Measurements from ENCODE around the gene TAP2. TPM values are rescaled to one million over a fixed set of nuclear protein-coding genes. Genes with fewer than 3 reads are reported as not detected.
A peak's percentile ranks its signal among the peaks of the same experiment; 100 is the strongest.

The TAP2 gene
- total RNA-seq, 1 donor: 45.0 TPM

- Histone ChIP-seq H3K27me3 (ENCODE audit: insufficient read depth, low read length) (no peaks in the 10 kb centered on the region), H3K9me3 (ENCODE audit: low read depth, low read length) (no peaks in the 10 kb centered on the region), H3K4me1 (ENCODE audit: insufficient read depth, low read length) (peaks cover 41% of the 10 kb centered on the region), H3K4me3 (ENCODE audit: low read length) (no peak overlapping the region)
These were observed 24.2 kb upstream of the TAP2 start for GRCh38 chr6:32862725-32863124.

- no peak overlapping the region for H3K4me3 ChIP-seq (ENCODE audit: low read length)
- H3K4me1 ChIP-seq (ENCODE audit: insufficient read depth, low read length): peaks cover 44% of the 10 kb centered on the region
- H3K9me3 ChIP-seq (ENCODE audit: low read depth, low read length): no peaks in the 10 kb centered on the region
- H3K27me3 ChIP-seq (ENCODE audit: insufficient read depth, low read length): no peaks in the 10 kb centered on the region
These were observed 22.1 kb upstream of the TAP2 start for GRCh38 chr6:32860674-32861073.

GRCh38 chr6:32858194-32858593 lies 19.7 kb upstream of the TAP2 start:
- no peak overlapping the region for H3K4me3 ChIP-seq (ENCODE audit: low read length)
- no peaks in the 10 kb centered on the region for H3K9me3 ChIP-seq (ENCODE audit: low read depth, low read length)
- H3K4me1 ChIP-seq (ENCODE audit: insufficient read depth, low read length): peaks cover 53% of the 10 kb centered on the region
- H3K27me3 ChIP-seq (ENCODE audit: insufficient read depth, low read length): no peaks in the 10 kb centered on the region

DNA sequence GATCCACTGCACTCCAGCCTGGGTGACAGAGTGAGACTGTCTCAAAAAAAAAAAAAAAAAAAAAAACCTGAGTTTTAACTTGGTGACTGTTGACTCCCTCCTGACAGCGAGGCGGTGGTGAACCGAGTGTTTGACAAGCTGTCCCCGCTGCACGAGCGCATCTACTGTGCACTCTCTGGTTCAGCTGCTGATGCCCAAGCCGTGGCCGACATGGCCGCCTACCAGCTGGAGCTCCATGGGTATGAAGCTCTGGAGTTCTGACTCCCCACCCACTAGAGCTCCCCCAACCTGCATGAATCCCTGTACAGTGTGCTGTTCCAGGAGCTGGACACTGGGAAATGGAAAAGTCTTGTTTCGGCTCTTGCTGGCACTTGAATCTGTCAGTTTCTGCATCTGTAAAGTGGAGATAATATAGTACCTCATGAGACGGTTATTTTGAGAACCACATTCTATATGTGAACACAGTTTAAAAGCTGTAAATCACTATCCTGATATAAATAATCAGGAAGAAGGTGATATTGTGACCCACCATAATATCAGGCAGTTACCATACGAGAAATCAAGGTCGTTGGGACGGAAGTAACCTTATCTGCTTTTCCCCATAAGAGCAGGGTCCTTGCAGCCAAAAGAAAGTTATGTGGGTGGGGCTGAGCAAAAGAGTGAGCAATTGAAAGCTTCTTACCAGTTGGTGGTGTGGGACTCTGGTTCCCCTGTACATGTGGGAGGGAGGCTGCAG lies 18.8 kb upstream of the TAP2 start:
- Histone ChIP-seq H3K4me3 (ENCODE audit: low read length) (no peak overlapping the region), H3K4me1 (ENCODE audit: insufficient read depth, low read length) (peaks cover 51% of the 10 kb centered on the region), H3K27me3 (ENCODE audit: insufficient read depth, low read length) (no peaks in the 10 kb centered on the region), H3K9me3 (ENCODE audit: low read depth, low read length) (no peaks in the 10 kb centered on the region)

DNA sequence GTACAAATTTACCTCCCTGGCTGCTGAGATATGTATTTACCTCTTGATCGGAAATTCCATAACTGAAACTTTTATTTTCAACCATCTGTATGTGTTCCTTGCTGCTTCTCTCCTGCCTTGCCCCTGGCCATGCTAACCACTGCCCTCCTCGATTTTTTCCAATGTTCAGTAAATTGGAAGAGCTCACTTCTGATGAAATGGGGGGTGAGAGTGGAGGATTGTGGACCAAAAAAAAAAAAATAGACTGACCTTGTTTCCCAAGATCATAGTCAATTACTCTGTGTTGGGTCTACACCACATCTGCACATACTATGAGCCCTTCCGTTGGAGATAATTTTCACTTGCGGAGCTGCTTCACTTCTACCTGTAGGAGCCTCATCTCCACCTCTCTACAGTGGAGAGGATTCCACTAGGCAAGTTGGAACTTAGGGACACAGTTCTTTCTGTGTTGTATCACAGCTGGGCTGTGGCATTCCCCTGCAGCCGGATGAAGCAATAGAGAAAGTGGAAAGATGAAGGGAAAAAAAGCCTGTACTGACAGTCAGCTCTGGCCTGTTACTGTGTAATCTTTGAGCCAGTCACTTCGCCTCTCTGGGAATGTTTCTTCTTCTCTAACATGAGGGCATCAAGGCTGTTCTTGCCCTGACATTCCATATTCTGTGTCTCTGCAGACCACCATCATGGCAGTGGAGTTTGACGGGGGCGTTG lies 17.1 kb upstream of the TAP2 start:
- Histone ChIP-seq H3K9me3 (ENCODE audit: low read depth, low read length) (no peaks in the 10 kb centered on the region), H3K27me3 (ENCODE audit: insufficient read depth, low read length) (no peaks in the 10 kb centered on the region), H3K4me3 (ENCODE audit: low read length) (peak overlapping the region; percentile 95), H3K4me1 (ENCODE audit: insufficient read depth, low read length) (peaks cover 62% of the 10 kb centered on the region)

- H3K4me3 ChIP-seq (ENCODE audit: low read length): peak overlapping the region; percentile 95
- no peaks in the 10 kb centered on the region for H3K27me3 ChIP-seq (ENCODE audit: insufficient read depth, low read length)
- H3K4me1 ChIP-seq (ENCODE audit: insufficient read depth, low read length): peaks cover 73% of the 10 kb centered on the region
- no peaks in the 10 kb centered on the region for H3K9me3 ChIP-seq (ENCODE audit: low read depth, low read length)
These were observed 16.0 kb upstream of the TAP2 start for GRCh38 chr6:32854376-32855178.

GRCh38 chr6:32853541-32854375 lies 15.2 kb upstream of the TAP2 start, which contains the start of the genes PSMB9 and TAP1:
Gene PSMB9 (plus strand): TSS chr6:32854192. CDS start chr6:32854230, 38 bp downstream.
Gene TAP1 (minus strand): TSS chr6:32853704. CDS start chr6:32853636, 68 bp downstream.
- H3K27me3 ChIP-seq (ENCODE audit: insufficient read depth, low read length): no peaks in the 10 kb centered on the region
- H3K4me1 ChIP-seq (ENCODE audit: insufficient read depth, low read length): peaks cover 78% of the 10 kb centered on the region
- H3K4me3 ChIP-seq (ENCODE audit: low read length): peak within 1 kb of the TSS; percentile 95
- H3K9me3 ChIP-seq (ENCODE audit: low read depth, low read length): no peaks in the 10 kb centered on the region

GRCh38 chr6:32852844-32853540 lies 14.5 kb upstream of the TAP2 start:
- Histone ChIP-seq H3K27me3 (ENCODE audit: insufficient read depth, low read length) (no peaks in the 10 kb centered on the region), H3K4me1 (ENCODE audit: insufficient read depth, low read length) (peaks cover 78% of the 10 kb centered on the region), H3K9me3 (ENCODE audit: low read depth, low read length) (no peaks in the 10 kb centered on the region), H3K4me3 (ENCODE audit: low read length) (peak overlapping the region; percentile 95)

GRCh38 chr6:32852018-32852843 lies 13.7 kb upstream of the TAP2 start:
- no peaks in the 10 kb centered on the region for H3K27me3 ChIP-seq (ENCODE audit: insufficient read depth, low read length)
- H3K9me3 ChIP-seq (ENCODE audit: low read depth, low read length): no peaks in the 10 kb centered on the region
- H3K4me1 ChIP-seq (ENCODE audit: insufficient read depth, low read length): peaks cover 80% of the 10 kb centered on the region
- peak overlapping the region; percentile 95 for H3K4me3 ChIP-seq (ENCODE audit: low read length)

DNA sequence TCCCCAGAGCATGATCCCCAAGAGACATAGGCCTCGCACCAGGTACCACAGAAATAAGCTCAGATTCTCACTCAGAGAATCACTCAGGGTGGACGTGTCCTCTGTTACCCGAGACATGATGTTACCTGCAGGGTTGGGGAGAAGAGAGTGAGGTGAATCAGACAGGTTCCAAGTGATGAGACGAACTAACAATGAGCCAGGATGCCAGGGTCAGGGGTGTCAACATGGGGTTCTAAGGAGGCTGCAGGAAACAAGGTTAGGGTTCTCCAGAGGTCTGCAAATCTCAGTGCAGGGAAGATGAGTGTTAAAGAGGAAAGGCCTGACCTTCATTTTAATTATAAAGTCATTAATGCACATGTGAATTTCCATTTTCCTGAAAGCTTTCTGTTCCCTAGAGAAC lies 12.5 kb upstream of the TAP2 start:
- Histone ChIP-seq H3K4me1 (ENCODE audit: insufficient read depth, low read length) (peaks cover 80% of the 10 kb centered on the region), H3K4me3 (ENCODE audit: low read length) (no peak overlapping the region), H3K9me3 (ENCODE audit: low read depth, low read length) (no peaks in the 10 kb centered on the region), H3K27me3 (ENCODE audit: insufficient read depth, low read length) (no peaks in the 10 kb centered on the region)

DNA sequence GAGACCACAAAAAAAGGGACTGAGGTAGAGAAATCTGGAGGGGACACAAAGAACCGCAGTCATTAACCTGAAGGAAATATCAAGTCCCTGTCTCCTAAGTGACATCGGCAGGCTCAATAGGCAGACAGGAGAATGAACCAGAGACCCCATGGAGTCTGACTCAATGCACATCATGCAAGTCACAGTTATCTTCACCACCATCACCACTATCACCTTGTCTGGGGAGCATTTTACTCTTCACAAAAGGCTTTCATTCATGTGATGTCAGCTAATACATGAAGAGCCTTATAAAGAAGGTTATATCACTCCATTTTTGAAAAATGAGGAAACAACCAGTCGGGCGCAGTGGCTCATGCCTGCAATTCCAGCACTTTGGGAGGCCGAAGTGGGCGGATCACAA lies 10.6 kb upstream of the TAP2 start:
- no peak overlapping the region for H3K4me3 ChIP-seq (ENCODE audit: low read length)
- H3K9me3 ChIP-seq (ENCODE audit: low read depth, low read length): no peaks in the 10 kb centered on the region
- H3K4me1 ChIP-seq (ENCODE audit: insufficient read depth, low read length): peaks cover 75% of the 10 kb centered on the region
- H3K27me3 ChIP-seq (ENCODE audit: insufficient read depth, low read length): no peaks in the 10 kb centered on the region

DNA sequence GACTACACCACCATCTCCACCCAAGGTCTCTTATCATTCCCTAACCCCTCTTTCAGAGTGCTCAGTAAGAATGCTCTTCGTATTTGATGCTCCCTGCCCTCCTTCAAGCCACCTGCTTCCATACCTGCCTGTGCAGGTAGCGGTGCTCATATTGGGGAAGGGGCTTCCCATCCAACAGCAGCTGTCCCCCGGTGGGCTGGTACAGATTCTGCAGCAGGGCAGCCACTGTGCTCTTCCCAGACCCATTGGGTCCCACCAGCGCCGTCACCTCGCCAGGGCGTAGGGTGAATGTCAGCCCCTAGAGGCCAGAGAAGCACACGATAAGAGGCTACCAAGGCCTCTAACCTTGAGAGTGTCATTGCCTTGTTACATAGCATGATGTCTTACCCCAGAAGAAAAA lies 9.3 kb upstream of the TAP2 start:
- H3K9me3 ChIP-seq (ENCODE audit: low read depth, low read length): no peaks in the 10 kb centered on the region
- H3K27me3 ChIP-seq (ENCODE audit: insufficient read depth, low read length): no peaks in the 10 kb centered on the region
- H3K4me3 ChIP-seq (ENCODE audit: low read length): no peak overlapping the region
- H3K4me1 ChIP-seq (ENCODE audit: insufficient read depth, low read length): peaks cover 80% of the 10 kb centered on the region

DNA sequence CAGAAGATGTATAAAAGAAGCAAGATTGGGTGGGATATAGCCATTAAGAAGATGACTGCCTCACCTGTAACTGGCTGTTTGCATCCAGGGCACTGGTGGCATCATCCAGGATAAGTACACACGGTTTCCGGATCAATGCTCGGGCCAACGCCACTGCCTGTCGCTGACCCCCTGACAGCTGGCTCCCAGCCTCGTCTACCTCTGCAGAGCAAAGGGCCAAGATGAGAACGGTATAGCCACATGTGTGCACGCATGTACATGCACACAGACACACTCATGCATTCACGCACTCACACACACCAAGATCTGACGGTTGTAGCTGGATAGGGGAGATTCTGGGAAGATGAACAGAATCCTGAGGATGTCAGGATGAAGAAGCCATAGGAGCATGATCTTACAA lies 8.5 kb upstream of the TAP2 start:
- H3K27me3 ChIP-seq (ENCODE audit: insufficient read depth, low read length): no peaks in the 10 kb centered on the region
- H3K4me3 ChIP-seq (ENCODE audit: low read length): no peak overlapping the region
- H3K4me1 ChIP-seq (ENCODE audit: insufficient read depth, low read length): peaks cover 82% of the 10 kb centered on the region
- no peaks in the 10 kb centered on the region for H3K9me3 ChIP-seq (ENCODE audit: low read depth, low read length)

Data from mononuclear cell (primary cell).